IMR-90 (cell line): ENCODE data around the gene GALR2. TPM values are rescaled to one million over a fixed set of nuclear protein-coding genes. Genes with fewer than 3 reads are reported as not detected.

ENCODE experiments used
- ATAC-seq: fragments of 200-7000 bp; cut with Tn5 transposase; 2 replicates; pipeline ENCODE4 v1.9.1; 2020; ENCODE audit warnings: low read depth, mild to moderate bottlenecking, moderate library complexity
- BruUV-seq: library from RNA; stranded (reverse); fragments of 400-500 nt; replicated peaks from 2 replicates; lab custom pipeline; 2021; lab: Mats Ljungman, UMichigan
- CTCF ChIA-PET: fragments of 300-600 bp; formaldehyde crosslinking; extraction: SDS; loops from one replicate; lab custom pipeline; 2021; ENCODE audit warnings: antibody characterized with exemption; lab: Yijun Ruan, JAX
- POLR2A ChIA-PET: fragments of 300-600 bp; sonication (Branson Sonifier 250); formaldehyde crosslinking; loops from one replicate; lab custom pipeline; 2022; ENCODE audit warnings: antibody characterized with exemption; ENCODE audit not compliant: unreplicated experiment; lab: Charles Lee
- DNase-seq: peaks from one replicate; pipeline ENCODE4 v3.0.0; 2013
- H2AFZ ChIP-seq: replicated peaks from 2 replicates; pipeline ENCODE3; 2013; ENCODE audit warnings: low read length, mild to moderate bottlenecking; ENCODE audit not compliant: poor library complexity
- H2AK5ac ChIP-seq: 2 replicates; pipeline ENCODE4 v1.6.1; 2013; ENCODE audit warnings: low read depth, low read length, inconsistent platforms
- H2AK9ac ChIP-seq: replicated peaks from 2 replicates; pipeline ENCODE3; 2013; ENCODE audit warnings: mild to moderate bottlenecking, low read depth, low read length, moderate library complexity; ENCODE audit not compliant: poor library complexity
- H2BK120ac ChIP-seq: 2 replicates; pipeline ENCODE4 v1.6.1; 2013; ENCODE audit warnings: low read depth, low read length, inconsistent platforms
- H2BK15ac ChIP-seq: 3 replicates; pipeline ENCODE4 v1.6.1; 2013; ENCODE audit warnings: low read depth, low read length, inconsistent platforms
- H2BK20ac ChIP-seq: 2 replicates; pipeline ENCODE4 v1.6.1; 2013; ENCODE audit warnings: low read depth, mild to moderate bottlenecking, inconsistent platforms, low read length, moderate library complexity
- H2BK5ac ChIP-seq: 2 replicates; pipeline ENCODE4 v1.6.1; 2013; ENCODE audit warnings: mild to moderate bottlenecking, low read depth, low read length, inconsistent platforms; ENCODE audit not compliant: poor library complexity, severe bottlenecking
- H3K14ac ChIP-seq: replicated peaks from 2 replicates; pipeline ENCODE4 v1.6.1; 2013; ENCODE audit warnings: low read depth, low read length, inconsistent platforms
- H3K18ac ChIP-seq: 2 replicates; pipeline ENCODE4 v1.6.1; 2013; ENCODE audit warnings: low read depth, low read length, control low read depth
- H3K23ac ChIP-seq: 2 replicates; pipeline ENCODE4 v1.6.1; 2013; ENCODE audit warnings: low read depth, low read length, inconsistent platforms
- H3K27ac ChIP-seq: 2 replicates; pipeline ENCODE4 v1.5.1; 2013; ENCODE audit warnings: mild to moderate bottlenecking, control low read depth, low read length; ENCODE audit not compliant: insufficient read depth
- H3K27me3 ChIP-seq: 2 replicates; pipeline ENCODE4 v1.6.1; 2013; ENCODE audit warnings: low read length; ENCODE audit not compliant: control insufficient read depth, insufficient read depth
- H3K36me3 ChIP-seq: 2 replicates; pipeline ENCODE4 v1.6.1; 2013; ENCODE audit warnings: low read length, mixed read lengths; ENCODE audit not compliant: control insufficient read depth, insufficient read depth
- H3K4ac ChIP-seq: 2 replicates; pipeline ENCODE4 v1.6.1; 2013; ENCODE audit warnings: low read depth, low read length, inconsistent platforms
- H3K4me1 ChIP-seq: 2 replicates; pipeline ENCODE4 v1.6.1; 2013; ENCODE audit warnings: low read length, mixed read lengths; ENCODE audit not compliant: control insufficient read depth, insufficient read depth
- H3K4me2 ChIP-seq: 2 replicates; pipeline ENCODE4 v1.6.1; 2013; ENCODE audit warnings: low read depth, mild to moderate bottlenecking, control low read depth, low read length, moderate library complexity
- H3K4me3 ChIP-seq: 2 replicates; pipeline ENCODE4 v1.5.1; 2013; ENCODE audit warnings: low read depth, mild to moderate bottlenecking, control low read depth, low read length, moderate library complexity; ENCODE audit not compliant: insufficient read depth
- H3K56ac ChIP-seq: 2 replicates; pipeline ENCODE4 v1.6.1; 2013; ENCODE audit warnings: low read length, inconsistent platforms; ENCODE audit not compliant: insufficient read depth; ENCODE audit errors: extremely low read depth
- H3K79me1 ChIP-seq, 2 experiments: 2 replicates each; pipeline ENCODE4 v1.6.1; 2013; ENCODE audit warnings: low read length in 2 of 2, inconsistent platforms in 1 of 2, low read depth in 1 of 2
- H3K9ac ChIP-seq: 2 replicates; pipeline ENCODE4 v1.6.1; 2013; ENCODE audit warnings: low read depth, low read length, control low read depth
- H3K9me1 ChIP-seq: 2 replicates; pipeline ENCODE4 v1.6.1; 2013; ENCODE audit warnings: low read length, inconsistent platforms; ENCODE audit not compliant: insufficient read depth
- H3K9me3 ChIP-seq: 2 replicates; pipeline ENCODE4 v1.6.1; 2013; ENCODE audit warnings: low read length; ENCODE audit not compliant: control insufficient read depth, insufficient read depth
- H4K20me1 ChIP-seq: 2 replicates; pipeline ENCODE4 v1.6.1; 2013; ENCODE audit warnings: low read length, inconsistent platforms; ENCODE audit not compliant: insufficient read depth
- H4K5ac ChIP-seq: 2 replicates; pipeline ENCODE4 v1.6.1; 2013; ENCODE audit warnings: mild to moderate bottlenecking, low read depth, low read length, control low read depth
- H4K8ac ChIP-seq, 2 experiments: 2 replicates each; pipeline ENCODE4 v1.6.1; 2013; ENCODE audit warnings: low read depth in 2 of 2, low read length in 2 of 2, control low read depth in 1 of 2, inconsistent platforms in 1 of 2
- H4K91ac ChIP-seq: 2 replicates; pipeline ENCODE4 v1.6.1; 2013; ENCODE audit warnings: low read depth, low read length, inconsistent platforms; ENCODE audit not compliant: insufficient read depth
- CEBPB ChIP-seq: IDR thresholded peaks from 2 replicates; pipeline ENCODE4 v1.6.1; 2012; ENCODE audit warnings: low read depth, low read length, improper control_type of control experiment
- CTCF ChIP-seq: conservative IDR thresholded peaks from 2 replicates; pipeline ENCODE4 v1.5.1; 2012; ENCODE audit warnings: mild to moderate bottlenecking, low read depth, low read length, improper control_type of control experiment
- MAZ ChIP-seq: IDR thresholded peaks from 2 replicates; pipeline ENCODE4 v1.6.1; 2012; ENCODE audit warnings: low read depth, mild to moderate bottlenecking, low read length, improper control_type of control experiment, moderate library complexity, borderline replicate concordance
- MXI1 ChIP-seq: IDR thresholded peaks from 2 replicates; pipeline ENCODE4 v1.6.1; 2012; ENCODE audit warnings: low read depth, mild to moderate bottlenecking, low read length, moderate library complexity, borderline replicate concordance
- RAD21 ChIP-seq: IDR thresholded peaks from 2 replicates; pipeline ENCODE4 v1.6.1; 2012; ENCODE audit warnings: low read length, improper control_type of control experiment
- RCOR1 ChIP-seq: IDR thresholded peaks from 2 replicates; pipeline ENCODE4 v1.6.1; 2012; ENCODE audit warnings: mild to moderate bottlenecking, low read length, improper control_type of control experiment; ENCODE audit not compliant: insufficient replicate concordance
- WGBS, 2 experiments: methylation state at CpG; one replicate each; pipeline versions ENCODE4 v1.1.5 to v1.1.7; 2013; ENCODE audit warnings: missing lambda C conversion rate in 2 of 2; ENCODE audit not compliant: insufficient read length in 1 of 2; ENCODE audit errors: extremely low coverage in 2 of 2; 5-methylcytosine and 5-hydroxymethylcytosine counted together
- dilution Hi-C: fragments of 300-500 bp; cut with HindIII; formaldehyde crosslinking; loops from one replicate; pipeline ENCODE4 v1.14.3; 2018; ENCODE audit warnings: low sequenced_read_pairs; ENCODE audit not compliant: unreplicated experiment
- in situ Hi-C: fragments of 300-500 bp; cut with MboI; formaldehyde crosslinking; loops from 3 replicates; pipeline ENCODE4 v1.14.3; 2019; ENCODE audit warnings: low sequenced_read_pairs, inconsistent platforms, mixed read lengths
- intact Hi-C: fragments of 100-400 bp; cut with micrococcal nuclease; formaldehyde crosslinking; loops from 2 replicates; pipeline ENCODE4 v1.10.0; 2022
- polyA plus RNA-seq, 3 experiments: library from polyadenylated mRNA; depleted of rRNA; stranded (reverse); fragments of >200 nt; gene quantifications; 2 replicates each; pipeline ENCODE4 v1.2.3, GENCODE V29; 2012; ENCODE audit warnings: low replicate concordance in 1 of 3
- total RNA-seq: library from RNA; depleted of rRNA; stranded (reverse); fragments of >200 nt; gene quantifications from 2 replicates; pipeline ENCODE4 v1.2.3, GENCODE V29; 2012
- TF ChIP-seq, protein P1 (sequence below): fragments of 150-350 bp; IDR thresholded peaks from 2 replicates; pipeline ENCODE4 v1.6.1; 2016; ENCODE audit warnings: low read depth, mild to moderate bottlenecking, low read length, moderate library complexity, borderline replicate concordance

GALR2 gene
- total and polyA plus RNA-seq, 2 of the 4 experiments (the other 2 are of a cell fraction) = 0.07 TPM; not detected in 1

DNA sequence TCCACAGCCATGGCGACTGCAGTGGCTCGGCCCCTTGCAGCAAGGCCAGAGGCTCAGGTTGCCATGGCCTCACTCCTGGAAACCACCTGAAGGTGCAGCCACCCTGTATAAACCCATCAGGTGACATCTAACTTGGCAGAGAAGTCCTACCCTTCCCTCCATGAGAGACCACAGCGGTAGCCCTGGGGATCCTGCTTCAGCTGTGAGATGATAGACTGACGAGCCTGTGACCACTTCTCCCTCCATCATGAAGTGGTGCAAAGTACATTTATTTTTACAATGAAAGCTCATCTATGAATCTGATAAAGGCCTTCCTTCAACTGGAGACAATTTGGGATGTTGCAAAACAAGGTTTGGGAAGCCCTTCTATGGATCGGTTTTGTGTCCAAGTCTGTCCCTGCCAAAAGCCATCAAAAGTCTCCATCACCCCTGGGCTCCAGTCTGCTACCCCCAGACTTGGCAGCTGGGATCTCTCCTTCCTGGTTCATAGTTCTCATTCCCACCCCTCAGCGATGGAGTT, 6.2 kb downstream of the GALR2 start:
- DNase-seq (no peak), ATAC-seq (no peak)
- ChIA-PET CTCF (no interaction called here), POLR2A (interaction anchor here (0.6 kb wide), 1 partner anchor 8 kb away, joined by 3 read pairs; the partner anchor contains the start of gene SRP68)
- no TSS peak for BruUV-seq
- WGBS, 2 experiments = no CpG with 5 or more reads among the region's 6 CpGs
- Histone ChIP-seq H3K9ac (no peak overlapping the region), H3K23ac (no peak overlapping the region), H4K5ac (no peak overlapping the region), H3K36me3 (peaks cover 34% of the 10 kb centered on the region), H3K79me1 (no peaks in the 10 kb centered on the region), H3K4me3 (no peak overlapping the region), H3K27ac (no peak overlapping the region), H3K4ac (no peak overlapping the region), H4K91ac (no peak overlapping the region), H3K9me1 (peaks cover 8% of the 10 kb centered on the region; the same call in 1 of the 2 replicates), H2BK20ac (no peak overlapping the region), H4K20me1 (peaks cover 14% of the 10 kb centered on the region), H2BK120ac (no peak overlapping the region), H3K56ac (no peak overlapping the region), H3K4me2 (no peak overlapping the region), H3K14ac (no peak overlapping the region), H2AK9ac (peak overlapping the region; percentile 45), H3K27me3 (peaks cover 44% of the 10 kb centered on the region), H2AFZ (no peak overlapping the region), H2AK5ac (no peak overlapping the region), H2BK5ac (no peak overlapping the region), H3K18ac (no peak overlapping the region), H3K4me1 (no peaks in the 10 kb centered on the region), H3K9me3 (no peaks in the 10 kb centered on the region), H4K8ac (no peak overlapping the region), H2BK15ac (no peak overlapping the region)
- no peak for TF ChIP-seq MAZ
- no peak for TF ChIP-seq CEBPB
- no peak for TF ChIP-seq MXI1
- no peak for TF ChIP-seq RCOR1
- TF ChIP-seq RAD21 = no peak
- TF ChIP-seq CTCF = no peak
- TF ChIP-seq, protein P1, sequence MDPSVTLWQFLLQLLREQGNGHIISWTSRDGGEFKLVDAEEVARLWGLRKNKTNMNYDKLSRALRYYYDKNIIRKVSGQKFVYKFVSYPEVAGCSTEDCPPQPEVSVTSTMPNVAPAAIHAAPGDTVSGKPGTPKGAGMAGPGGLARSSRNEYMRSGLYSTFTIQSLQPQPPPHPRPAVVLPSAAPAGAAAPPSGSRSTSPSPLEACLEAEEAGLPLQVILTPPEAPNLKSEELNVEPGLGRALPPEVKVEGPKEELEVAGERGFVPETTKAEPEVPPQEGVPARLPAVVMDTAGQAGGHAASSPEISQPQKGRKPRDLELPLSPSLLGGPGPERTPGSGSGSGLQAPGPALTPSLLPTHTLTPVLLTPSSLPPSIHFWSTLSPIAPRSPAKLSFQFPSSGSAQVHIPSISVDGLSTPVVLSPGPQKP = no peak
- dilution Hi-C loops = no loop called here
- in situ Hi-C loops = no loop called here
- intact Hi-C loops = no loop called here
